ENCODE results near the gene TET2. TPM values are rescaled to one million over a fixed set of nuclear protein-coding genes. Genes with fewer than 3 reads are reported as not detected.
A peak's percentile ranks its signal among the peaks of the same experiment; 100 is the strongest.

Gene TET2
- total RNA-seq, 1 donor from 2014 or later = 51.2 TPM

DNA sequence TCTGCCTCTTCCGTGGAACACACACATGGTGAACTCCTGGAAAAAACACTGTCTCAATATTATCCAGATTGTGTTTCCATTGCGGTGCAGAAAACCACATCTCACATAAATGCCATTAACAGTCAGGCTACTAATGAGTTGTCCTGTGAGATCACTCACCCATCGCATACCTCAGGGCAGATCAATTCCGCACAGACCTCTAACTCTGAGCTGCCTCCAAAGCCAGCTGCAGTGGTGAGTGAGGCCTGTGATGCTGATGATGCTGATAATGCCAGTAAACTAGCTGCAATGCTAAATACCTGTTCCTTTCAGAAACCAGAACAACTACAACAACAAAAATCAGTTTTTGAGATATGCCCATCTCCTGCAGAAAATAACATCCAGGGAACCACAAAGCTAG, 87.9 kb downstream of the TET2 start:
- ATAC-seq (ENCODE audit: low read depth) = no peak
- ChIA-PET POLR2A (no interaction called here), CTCF (no interaction called here)
- H3K4me3 Mint-ChIP-seq = no peak overlapping the region
- H3K27me3 Mint-ChIP-seq = no peaks in the 10 kb centered on the region
- TF ChIP-seq, protein P1, sequence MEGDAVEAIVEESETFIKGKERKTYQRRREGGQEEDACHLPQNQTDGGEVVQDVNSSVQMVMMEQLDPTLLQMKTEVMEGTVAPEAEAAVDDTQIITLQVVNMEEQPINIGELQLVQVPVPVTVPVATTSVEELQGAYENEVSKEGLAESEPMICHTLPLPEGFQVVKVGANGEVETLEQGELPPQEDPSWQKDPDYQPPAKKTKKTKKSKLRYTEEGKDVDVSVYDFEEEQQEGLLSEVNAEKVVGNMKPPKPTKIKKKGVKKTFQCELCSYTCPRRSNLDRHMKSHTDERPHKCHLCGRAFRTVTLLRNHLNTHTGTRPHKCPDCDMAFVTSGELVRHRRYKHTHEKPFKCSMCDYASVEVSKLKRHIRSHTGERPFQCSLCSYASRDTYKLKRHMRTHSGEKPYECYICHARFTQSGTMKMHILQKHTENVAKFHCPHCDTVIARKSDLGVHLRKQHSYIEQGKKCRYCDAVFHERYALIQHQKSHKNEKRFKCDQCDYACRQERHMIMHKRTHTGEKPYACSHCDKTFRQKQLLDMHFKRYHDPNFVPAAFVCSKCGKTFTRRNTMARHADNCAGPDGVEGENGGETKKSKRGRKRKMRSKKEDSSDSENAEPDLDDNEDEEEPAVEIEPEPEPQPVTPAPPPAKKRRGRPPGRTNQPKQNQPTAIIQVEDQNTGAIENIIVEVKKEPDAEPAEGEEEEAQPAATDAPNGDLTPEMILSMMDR (IDR thresholded peaks at IDR 0.05) = no peak
- no peak for DNase-seq
- no peak overlapping the region for H3K27ac Mint-ChIP-seq
- H3K36me3 Mint-ChIP-seq (ENCODE audit: low read depth) = peaks cover 55% of the 10 kb centered on the region
- peaks cover 63% of the 10 kb centered on the region for H3K4me1 Mint-ChIP-seq
- intact Hi-C loops (cut with micrococcal nuclease) = no loop called here
- H3K9me3 Mint-ChIP-seq = no peaks in the 10 kb centered on the region

DNA sequence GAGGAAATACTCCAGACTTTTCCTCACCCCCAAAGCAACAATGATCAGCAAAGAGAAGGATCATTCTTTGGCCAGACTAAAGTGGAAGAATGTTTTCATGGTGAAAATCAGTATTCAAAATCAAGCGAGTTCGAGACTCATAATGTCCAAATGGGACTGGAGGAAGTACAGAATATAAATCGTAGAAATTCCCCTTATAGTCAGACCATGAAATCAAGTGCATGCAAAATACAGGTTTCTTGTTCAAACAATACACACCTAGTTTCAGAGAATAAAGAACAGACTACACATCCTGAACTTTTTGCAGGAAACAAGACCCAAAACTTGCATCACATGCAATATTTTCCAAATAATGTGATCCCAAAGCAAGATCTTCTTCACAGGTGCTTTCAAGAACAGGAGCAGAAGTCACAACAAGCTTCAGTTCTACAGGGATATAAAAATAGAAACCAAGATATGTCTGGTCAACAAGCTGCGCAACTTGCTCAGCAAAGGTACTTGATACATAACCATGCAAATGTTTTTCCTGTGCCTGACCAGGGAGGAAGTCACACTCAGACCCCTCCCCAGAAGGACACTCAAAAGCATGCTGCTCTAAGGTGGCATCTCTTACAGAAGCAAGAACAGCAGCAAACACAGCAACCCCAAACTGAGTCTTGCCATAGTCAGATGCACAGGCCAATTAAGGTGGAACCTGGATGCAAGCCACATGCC, 89.7 kb downstream of the TET2 start:
- H3K4me1 Mint-ChIP-seq = peaks cover 65% of the 10 kb centered on the region
- ChIA-PET POLR2A (no interaction called here), CTCF (no interaction called here)
- H3K4me3 Mint-ChIP-seq = peak overlapping the region; percentile 46
- DNase-seq (no peak), ATAC-seq (ENCODE audit: low read depth) (peak; percentile 68)
- intact Hi-C loops (cut with micrococcal nuclease) = loop anchor here (2.0 to 5.0 kb wide), 2 partner anchors 44 to 92 kb away; no protein-coding TSS in a partner anchor
- TF ChIP-seq, protein P1 (IDR thresholded peaks at IDR 0.05) = no peak
- peaks cover 63% of the 10 kb centered on the region for H3K36me3 Mint-ChIP-seq (ENCODE audit: low read depth)
- H3K27ac Mint-ChIP-seq = peak overlapping the region; percentile 73
- no peaks in the 10 kb centered on the region for H3K9me3 Mint-ChIP-seq
- H3K27me3 Mint-ChIP-seq = no peaks in the 10 kb centered on the region

- Mint-ChIP-seq H3K27me3 (no peaks in the 10 kb centered on the region), H3K4me3 (peak overlapping the region; percentile 46), H3K4me1 (peaks cover 65% of the 10 kb centered on the region), H3K9me3 (no peaks in the 10 kb centered on the region), H3K27ac (peak overlapping the region; percentile 73), H3K36me3 (ENCODE audit: low read depth) (peaks cover 67% of the 10 kb centered on the region)
- ChIA-PET CTCF (no interaction called here), POLR2A (no interaction called here)
- intact Hi-C loops (cut with micrococcal nuclease) = loop anchor here (2.0 to 5.0 kb wide), 2 partner anchors 45 to 92 kb away; no protein-coding TSS in a partner anchor
- TF ChIP-seq, protein P1 (IDR thresholded peaks at IDR 0.05) = no peak
- ATAC-seq (ENCODE audit: low read depth) (peak; percentile 14), DNase-seq (no peak)
Measured at GRCh38 chr4:105236916-105237311, 90.2 kb downstream of the TET2 start.

GRCh38 chr4:105240037-105240436, 93.4 kb downstream of the TET2 start:
- Mint-ChIP-seq H3K27me3 (no peaks in the 10 kb centered on the region), H3K27ac (no peak overlapping the region), H3K4me1 (peaks cover 41% of the 10 kb centered on the region), H3K4me3 (no peak overlapping the region), H3K36me3 (ENCODE audit: low read depth) (peaks cover 71% of the 10 kb centered on the region), H3K9me3 (no peaks in the 10 kb centered on the region)
- ChIA-PET CTCF (no interaction called here), POLR2A (no interaction called here)
- intact Hi-C loops (cut with micrococcal nuclease) = no loop called here
- ATAC-seq (ENCODE audit: low read depth) (no peak), DNase-seq (no peak)
- TF ChIP-seq, protein P1 (IDR thresholded peaks at IDR 0.05) = no peak

DNA sequence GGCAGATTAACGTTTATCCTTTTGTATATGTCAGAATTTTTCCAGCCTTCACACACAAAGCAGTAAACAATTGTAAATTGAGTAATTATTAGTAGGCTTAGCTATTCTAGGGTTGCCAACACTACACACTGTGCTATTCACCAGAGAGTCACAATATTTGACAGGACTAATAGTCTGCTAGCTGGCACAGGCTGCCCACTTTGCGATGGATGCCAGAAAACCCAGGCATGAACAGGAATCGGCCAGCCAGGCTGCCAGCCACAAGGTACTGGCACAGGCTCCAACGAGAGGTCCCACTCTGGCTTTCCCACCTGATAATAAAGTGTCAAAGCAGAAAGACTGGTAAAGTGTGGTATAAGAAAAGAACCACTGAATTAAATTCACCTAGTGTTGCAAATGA, 94.8 kb downstream of the TET2 start:
- Mint-ChIP-seq H3K4me3 (no peak overlapping the region), H3K4me1 (peaks cover 27% of the 10 kb centered on the region), H3K9me3 (no peaks in the 10 kb centered on the region), H3K36me3 (ENCODE audit: low read depth) (peaks cover 58% of the 10 kb centered on the region), H3K27me3 (no peaks in the 10 kb centered on the region), H3K27ac (no peak overlapping the region)
- TF ChIP-seq, protein P1 (IDR thresholded peaks at IDR 0.05) = no peak
- intact Hi-C loops (cut with micrococcal nuclease) = no loop called here
- DNase-seq (no peak), ATAC-seq (ENCODE audit: low read depth) (no peak)
- CTCF ChIA-PET = interaction anchor here (0.6 kb wide), 1 partner anchor 10 kb away, joined by 3 read pairs; no protein-coding TSS in a partner anchor
- POLR2A ChIA-PET = no interaction called here

All from activated B cell treated with CpG ODN at 0.5 μM for 24 hours (primary cell).